Loucy (cell line): Measurements from ENCODE around the gene PPP1R18.
A peak's percentile ranks its signal among the peaks of the same experiment; 100 is the strongest.
"Not testable (repeated sequence)": the region's sequence is repeated elsewhere in the genome, so short reads cannot be mapped to it uniquely, and the experiment has no call there.

ENCODE experiments used
- H2AFZ ChIP-seq: fragments of 200-600 bp; sonication (generic); 2 replicates; pipeline ENCODE4 v1.6.0; 2016; ENCODE audit warnings: antibody characterized with exemption, mild to moderate bottlenecking, low read length, moderate library complexity
- H3F3A ChIP-seq: fragments of 200-600 bp; 2 replicates; pipeline ENCODE4 v1.6.0; 2016; ENCODE audit warnings: antibody characterized with exemption, low read depth, mild to moderate bottlenecking
- H3K27me3 ChIP-seq: fragments of 200-600 bp; sonication (generic); 2 replicates; pipeline ENCODE4 v1.6.1; 2014; ENCODE audit warnings: low read length, mild to moderate bottlenecking; ENCODE audit not compliant: insufficient read depth, poor library complexity, severe bottlenecking
- H3K36me3 ChIP-seq: fragments of 200-600 bp; sonication (generic); 2 replicates; pipeline ENCODE4 v1.6.1; 2016; ENCODE audit warnings: low read length; ENCODE audit not compliant: insufficient read depth
- H3K4me1 ChIP-seq: fragments of 200-600 bp; sonication (generic); 2 replicates; pipeline ENCODE4 v1.5.1; 2014; ENCODE audit warnings: low read length, mild to moderate bottlenecking; ENCODE audit not compliant: insufficient read depth, poor library complexity, severe bottlenecking
- H3K4me2 ChIP-seq: fragments of 200-600 bp; sonication (generic); 2 replicates; pipeline ENCODE4 v1.6.0; 2014; ENCODE audit warnings: antibody characterized with exemption, low read length, low read depth, mild to moderate bottlenecking; ENCODE audit not compliant: poor library complexity, severe bottlenecking
- H3K4me3 ChIP-seq: fragments of 200-600 bp; sonication (generic); 2 replicates; pipeline ENCODE4 v1.5.1; 2014; ENCODE audit warnings: low read length, mild to moderate bottlenecking, mixed read lengths; ENCODE audit not compliant: poor library complexity, severe bottlenecking
- H3K79me2 ChIP-seq: fragments of 200-600 bp; sonication (generic); 2 replicates; pipeline ENCODE4 v1.6.1; 2014; ENCODE audit warnings: low read length; ENCODE audit not compliant: insufficient read depth
- H3K9ac ChIP-seq: fragments of 200-600 bp; sonication (generic); 2 replicates; pipeline ENCODE4 v1.6.0; 2014; ENCODE audit warnings: mild to moderate bottlenecking, low read depth, low read length, moderate library complexity; ENCODE audit not compliant: poor library complexity, severe bottlenecking
- H3K9me2 ChIP-seq: fragments of 200-600 bp; sonication (generic); replicated peaks from 2 replicates; pipeline ENCODE4 v1.6.1; 2016; ENCODE audit warnings: low read depth, low read length, mixed read lengths
- H3K9me3 ChIP-seq: fragments of 200-600 bp; sonication (generic); 2 replicates; pipeline ENCODE4 v1.6.1; 2014; ENCODE audit warnings: mild to moderate bottlenecking, antibody characterized with exemption, low read length, low read depth; ENCODE audit not compliant: insufficient read depth
- H4K20me1 ChIP-seq: fragments of 200-600 bp; sonication (generic); 2 replicates; pipeline ENCODE4 v1.6.0; 2014; ENCODE audit warnings: antibody characterized with exemption, low read length, mild to moderate bottlenecking; ENCODE audit not compliant: insufficient read depth, poor library complexity, severe bottlenecking
- CTCF ChIP-seq: fragments of 200-600 bp; sonication (generic); conservative IDR thresholded peaks from 2 replicates; pipeline ENCODE4 v1.5.1; 2014; ENCODE audit warnings: mild to moderate bottlenecking, antibody characterized with exemption, low read length
- EZH2phosphoT487 ChIP-seq: fragments of 200-600 bp; IDR thresholded peaks from 2 replicates; pipeline ENCODE4 v1.6.1; 2018; ENCODE audit warnings: antibody characterized with exemption, mild to moderate bottlenecking, moderate library complexity, borderline replicate concordance

The PPP1R18 gene

GRCh38 chr6:30722280-30723112 is 36.1 kb upstream of the PPP1R18 start:
- Histone ChIP-seq H3K27me3 (peaks cover 15% of the 10 kb centered on the region), H3K9me3 (no peaks in the 10 kb centered on the region), H3K4me1 (peaks cover 41% of the 10 kb centered on the region), H3K4me3 (peak overlapping the region; percentile 98), H3K9me2 (no peaks in the 10 kb centered on the region), H2AFZ (no peak overlapping the region), H3K9ac (peak overlapping the region; percentile 100), H3K79me2 (peaks cover 88% of the 10 kb centered on the region), H4K20me1 (peaks cover 59% of the 10 kb centered on the region), H3K4me2 (peak overlapping the region; percentile 100), H3K36me3 (peaks cover 55% of the 10 kb centered on the region), H3F3A (peaks cover 34% of the 10 kb centered on the region)
- TF ChIP-seq EZH2phosphoT487 (no peak), CTCF (peak; percentile 98)

GRCh38 chr6:30722025-30722279 is 35.5 kb upstream of the PPP1R18 start:
- not testable (repeated sequence) for H3K9me3 ChIP-seq, H2AFZ ChIP-seq, H3K9me2 ChIP-seq
- H3F3A ChIP-seq = peaks cover 31% of the 10 kb centered on the region
- H3K9ac ChIP-seq = peak overlapping the region; percentile 100
- peaks cover 55% of the 10 kb centered on the region for H4K20me1 ChIP-seq
- H3K4me2 ChIP-seq = peak overlapping the region; percentile 100
- peaks cover 51% of the 10 kb centered on the region for H3K36me3 ChIP-seq
- peak overlapping the region; percentile 98 for H3K4me3 ChIP-seq
- peaks cover 41% of the 10 kb centered on the region for H3K4me1 ChIP-seq
- peaks cover 85% of the 10 kb centered on the region for H3K79me2 ChIP-seq
- H3K27me3 ChIP-seq = peaks cover 15% of the 10 kb centered on the region

- H2AFZ ChIP-seq = no peak overlapping the region
- H3K4me2 ChIP-seq = peak overlapping the region; percentile 100
- peaks cover 15% of the 10 kb centered on the region for H3K27me3 ChIP-seq
- H3F3A ChIP-seq = peaks cover 27% of the 10 kb centered on the region
- peaks cover 44% of the 10 kb centered on the region for H3K4me1 ChIP-seq
- H3K9ac ChIP-seq = peak overlapping the region; percentile 100
- H3K4me3 ChIP-seq = peak overlapping the region; percentile 98
- peaks cover 48% of the 10 kb centered on the region for H3K36me3 ChIP-seq
- no peaks in the 10 kb centered on the region for H3K9me2 ChIP-seq
- no peaks in the 10 kb centered on the region for H3K9me3 ChIP-seq
- H4K20me1 ChIP-seq = peaks cover 52% of the 10 kb centered on the region
- H3K79me2 ChIP-seq = peaks cover 85% of the 10 kb centered on the region
- no peak for TF ChIP-seq EZH2phosphoT487
- peak; percentile 25; the same call in 1 of the 2 replicates for TF ChIP-seq CTCF
Measured at GRCh38 chr6:30721198-30722024, 35.0 kb upstream of the PPP1R18 start.
